HEK293 (cell line): ENCODE measurements around the gene MEST.

Source experiments
- ZBTB7A ChIP-seq: fragments of 450-650 bp; formaldehyde crosslinking; IDR thresholded peaks from 2 replicates; pipeline ENCODE4 v1.5.1; 2016; ENCODE audit warnings: low read depth, missing biosample characterization, missing genetic modification characterization
- ZNF133 ChIP-seq: fragments of 450-650 bp; formaldehyde crosslinking; IDR thresholded peaks from 2 replicates; pipeline ENCODE4 v1.5.1; 2016; ENCODE audit warnings: missing biosample characterization, missing genetic modification characterization
- ZNF239 ChIP-seq: fragments of 450-650 bp; formaldehyde crosslinking; IDR thresholded peaks from 2 replicates; pipeline ENCODE4 v1.5.1; 2016; ENCODE audit warnings: missing biosample characterization, missing genetic modification characterization
- ZNF274 ChIP-seq, 2 experiments: fragments of 200-500 bp in 1 of 2; fragments of 450-650 bp in 1 of 2; sonication (Bioruptor generic) in 1 of 2; formaldehyde crosslinking in 1 of 2; IDR thresholded peaks; 2 replicates each; pipeline versions ENCODE4 v1.5.1 to v1.6.1; 2014 to 2016; ENCODE audit warnings: borderline replicate concordance in 1 of 2, inconsistent platforms in 1 of 2, low read length in 1 of 2, missing biosample characterization in 1 of 2, missing genetic modification characterization in 1 of 2
- ZNF311 ChIP-seq: fragments of 450-650 bp; formaldehyde crosslinking; IDR thresholded peaks from 2 replicates; pipeline ENCODE4 v1.5.1; 2017; ENCODE audit warnings: missing biosample characterization, missing genetic modification characterization, borderline replicate concordance
- ZNF600 ChIP-seq: fragments of 450-650 bp; formaldehyde crosslinking; IDR thresholded peaks from 2 replicates; pipeline ENCODE4 v1.5.1; 2016; ENCODE audit warnings: missing biosample characterization, missing genetic modification characterization
- TF ChIP-seq, protein P1 (sequence below): fragments of 450-650 bp; formaldehyde crosslinking; IDR thresholded peaks from 2 replicates; pipeline ENCODE4 v1.5.1; 2016; ENCODE audit warnings: missing biosample characterization, missing genetic modification characterization
- TF ChIP-seq, protein P2 (sequence below): fragments of 450-650 bp; formaldehyde crosslinking; IDR thresholded peaks from 2 replicates; pipeline ENCODE4 v1.5.1; 2016; ENCODE audit warnings: missing biosample characterization, missing genetic modification characterization
- TF ChIP-seq, protein P3 (sequence below): fragments of 450-650 bp; formaldehyde crosslinking; IDR thresholded peaks from 2 replicates; pipeline ENCODE4 v1.5.1; 2016; ENCODE audit warnings: missing biosample characterization, missing genetic modification characterization
- TF ChIP-seq, protein P4 (sequence below): sonication (generic); formaldehyde crosslinking; IDR thresholded peaks from 2 replicates; pipeline ENCODE4 v1.8.1; 2022; ENCODE audit warnings: mild to moderate bottlenecking, moderate library complexity, missing genetic modification reagents

DNA sequence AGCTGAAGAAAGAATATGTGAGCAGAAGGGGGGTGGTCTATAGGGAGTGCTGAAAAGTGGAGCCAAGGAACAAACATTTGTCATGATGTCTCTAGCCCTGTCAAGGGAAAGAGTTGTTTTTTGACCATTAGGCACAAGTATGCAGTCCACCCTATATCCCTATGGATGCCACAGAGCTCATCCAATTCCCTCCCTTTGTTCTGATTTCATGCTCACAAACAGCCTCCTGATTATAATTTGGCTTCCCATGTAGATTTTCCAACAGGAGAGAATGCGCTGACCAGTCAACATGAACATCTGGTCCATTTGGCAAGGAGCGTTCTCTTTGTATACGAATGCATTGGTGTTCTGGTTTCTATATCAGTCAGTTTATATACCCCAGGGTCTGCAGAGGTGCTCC, 38.9 kb upstream of the MEST start:
- TF ChIP-seq ZNF600 (tag by site-specific recombination) (no peak), ZBTB7A (tag by site-specific recombination) (no peak), ZNF133 (tag by site-specific recombination) (no peak), ZNF239 (tag by site-specific recombination) (no peak), ZNF274 (IDR thresholded peaks at IDR 0.05; ENCODE audit: low read length) (no peak), ZNF274 (tag by site-specific recombination; IDR thresholded peaks at IDR 0.05; ENCODE audit: borderline replicate concordance) (no peak), ZNF311 (tag by site-specific recombination) (no peak)
- TF ChIP-seq, protein P1, sequence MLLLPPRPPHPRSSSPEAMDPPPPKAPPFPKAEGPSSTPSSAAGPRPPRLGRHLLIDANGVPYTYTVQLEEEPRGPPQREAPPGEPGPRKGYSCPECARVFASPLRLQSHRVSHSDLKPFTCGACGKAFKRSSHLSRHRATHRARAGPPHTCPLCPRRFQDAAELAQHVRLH (tag by site-specific recombination), result no peak
- TF ChIP-seq, protein P2, sequence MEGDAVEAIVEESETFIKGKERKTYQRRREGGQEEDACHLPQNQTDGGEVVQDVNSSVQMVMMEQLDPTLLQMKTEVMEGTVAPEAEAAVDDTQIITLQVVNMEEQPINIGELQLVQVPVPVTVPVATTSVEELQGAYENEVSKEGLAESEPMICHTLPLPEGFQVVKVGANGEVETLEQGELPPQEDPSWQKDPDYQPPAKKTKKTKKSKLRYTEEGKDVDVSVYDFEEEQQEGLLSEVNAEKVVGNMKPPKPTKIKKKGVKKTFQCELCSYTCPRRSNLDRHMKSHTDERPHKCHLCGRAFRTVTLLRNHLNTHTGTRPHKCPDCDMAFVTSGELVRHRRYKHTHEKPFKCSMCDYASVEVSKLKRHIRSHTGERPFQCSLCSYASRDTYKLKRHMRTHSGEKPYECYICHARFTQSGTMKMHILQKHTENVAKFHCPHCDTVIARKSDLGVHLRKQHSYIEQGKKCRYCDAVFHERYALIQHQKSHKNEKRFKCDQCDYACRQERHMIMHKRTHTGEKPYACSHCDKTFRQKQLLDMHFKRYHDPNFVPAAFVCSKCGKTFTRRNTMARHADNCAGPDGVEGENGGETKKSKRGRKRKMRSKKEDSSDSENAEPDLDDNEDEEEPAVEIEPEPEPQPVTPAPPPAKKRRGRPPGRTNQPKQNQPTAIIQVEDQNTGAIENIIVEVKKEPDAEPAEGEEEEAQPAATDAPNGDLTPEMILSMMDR, result no peak
- TF ChIP-seq, protein P3, sequence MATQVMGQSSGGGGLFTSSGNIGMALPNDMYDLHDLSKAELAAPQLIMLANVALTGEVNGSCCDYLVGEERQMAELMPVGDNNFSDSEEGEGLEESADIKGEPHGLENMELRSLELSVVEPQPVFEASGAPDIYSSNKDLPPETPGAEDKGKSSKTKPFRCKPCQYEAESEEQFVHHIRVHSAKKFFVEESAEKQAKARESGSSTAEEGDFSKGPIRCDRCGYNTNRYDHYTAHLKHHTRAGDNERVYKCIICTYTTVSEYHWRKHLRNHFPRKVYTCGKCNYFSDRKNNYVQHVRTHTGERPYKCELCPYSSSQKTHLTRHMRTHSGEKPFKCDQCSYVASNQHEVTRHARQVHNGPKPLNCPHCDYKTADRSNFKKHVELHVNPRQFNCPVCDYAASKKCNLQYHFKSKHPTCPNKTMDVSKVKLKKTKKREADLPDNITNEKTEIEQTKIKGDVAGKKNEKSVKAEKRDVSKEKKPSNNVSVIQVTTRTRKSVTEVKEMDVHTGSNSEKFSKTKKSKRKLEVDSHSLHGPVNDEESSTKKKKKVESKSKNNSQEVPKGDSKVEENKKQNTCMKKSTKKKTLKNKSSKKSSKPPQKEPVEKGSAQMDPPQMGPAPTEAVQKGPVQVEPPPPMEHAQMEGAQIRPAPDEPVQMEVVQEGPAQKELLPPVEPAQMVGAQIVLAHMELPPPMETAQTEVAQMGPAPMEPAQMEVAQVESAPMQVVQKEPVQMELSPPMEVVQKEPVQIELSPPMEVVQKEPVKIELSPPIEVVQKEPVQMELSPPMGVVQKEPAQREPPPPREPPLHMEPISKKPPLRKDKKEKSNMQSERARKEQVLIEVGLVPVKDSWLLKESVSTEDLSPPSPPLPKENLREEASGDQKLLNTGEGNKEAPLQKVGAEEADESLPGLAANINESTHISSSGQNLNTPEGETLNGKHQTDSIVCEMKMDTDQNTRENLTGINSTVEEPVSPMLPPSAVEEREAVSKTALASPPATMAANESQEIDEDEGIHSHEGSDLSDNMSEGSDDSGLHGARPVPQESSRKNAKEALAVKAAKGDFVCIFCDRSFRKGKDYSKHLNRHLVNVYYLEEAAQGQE (tag by site-specific recombination), result no peak
- TF ChIP-seq, protein P4, sequence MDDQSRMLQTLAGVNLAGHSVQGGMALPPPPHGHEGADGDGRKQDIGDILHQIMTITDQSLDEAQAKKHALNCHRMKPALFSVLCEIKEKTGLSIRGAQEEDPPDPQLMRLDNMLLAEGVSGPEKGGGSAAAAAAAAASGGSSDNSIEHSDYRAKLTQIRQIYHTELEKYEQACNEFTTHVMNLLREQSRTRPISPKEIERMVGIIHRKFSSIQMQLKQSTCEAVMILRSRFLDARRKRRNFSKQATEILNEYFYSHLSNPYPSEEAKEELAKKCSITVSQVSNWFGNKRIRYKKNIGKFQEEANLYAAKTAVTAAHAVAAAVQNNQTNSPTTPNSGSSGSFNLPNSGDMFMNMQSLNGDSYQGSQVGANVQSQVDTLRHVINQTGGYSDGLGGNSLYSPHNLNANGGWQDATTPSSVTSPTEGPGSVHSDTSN (CRISPR knock-in tag), result no peak
